Pancreas (tissue), 10 donors: ENCODE results near the gene MTUS2. TPM values are rescaled to one million over a fixed set of nuclear protein-coding genes. Genes with fewer than 3 reads are reported as not detected.

ENCODE experiments used
- ATAC-seq, 4 donors: fragments of 200-7000 bp; cut with Tn5 transposase; one replicate each; pipeline versions ENCODE4 v1.8.0 to v1.9.1; 2020; ENCODE audit warnings: mild to moderate bottlenecking in 4 of 4, moderate library complexity in 4 of 4
- DNase-seq, 6 donors: peaks; one replicate each; pipeline ENCODE4 v3.0.0-alpha.2; 2020
- FAIRE-seq: peaks from 2 replicates; lab custom pipeline; 2012; peaks lifted over from hg19 to GRCh38; lab: Jason Lieb, UNC
- H3K27ac ChIP-seq, 4 donors: fragments of 200-600 bp; sonication (generic); 1 replicate in 3 of 4; 2 replicates in 1 of 4; pipeline versions ENCODE4 v1.5.0 to v1.8.0; 2020
- H3K27me3 ChIP-seq, 4 donors: fragments of 200-600 bp; one replicate each; pipeline ENCODE4 v1.8.0; 2021
- H3K36me3 ChIP-seq, 3 donors: fragments of 200-600 bp; sonication (generic) in 1 of 3; one replicate each; pipeline versions ENCODE4 v1.5.0 to v1.8.0; 2020 to 2021
- H3K4me1 ChIP-seq, 3 donors: fragments of 200-600 bp; one replicate each; pipeline ENCODE4 v1.8.0; 2021
- H3K4me3 ChIP-seq, 4 donors: fragments of 200-600 bp; sonication (generic) in 2 of 4; one replicate each; pipeline versions ENCODE4 v1.5.0 to v1.8.0; 2020 to 2021
- H3K9me3 ChIP-seq, 4 donors: fragments of 200-600 bp; one replicate each; pipeline ENCODE4 v1.8.0; 2021
- WGBS, 2 donors: extraction: QIAGEN DNeasy Blood & Tissue Kit; methylation state at CpG; one replicate each; pipeline ENCODE4 v1.1.7; 2013; 5-methylcytosine and 5-hydroxymethylcytosine counted together
- intact Hi-C, 3 donors: fragments of 100-400 bp; cut with DNase I; formaldehyde crosslinking; loops; one replicate each; pipeline versions ENCODE4 v1.11.1 to v1.14.2; 2022
- polyA plus RNA-seq, 2 donors: library from polyadenylated mRNA; stranded (reverse); fragments of 200-250 nt; gene quantifications; one replicate each; pipeline ENCODE4 v1.2.3, GENCODE V29; 2013
- total RNA-seq, 6 donors: library from RNA; stranded (reverse); fragmentation: NEBNext Ultra II Directional in 4 of 6; extraction: Animal tissue kit (Norgen Biotek cat#: 25700) in 4 of 6; gene quantifications; one replicate each; pipeline versions ENCODE4 v1.2.1 to v1.2.4, GENCODE V29; 2021 to 2023
- TF ChIP-seq, protein P1 (sequence below), 4 donors: fragments of 200-600 bp; sonication (generic) in 3 of 4; IDR thresholded peaks; one replicate each; pipeline versions ENCODE4 v1.5.0 to v1.8.0; 2021; ENCODE audit warnings: antibody characterized with exemption in 4 of 4
- donor health status: healthy with polysubstance abuse.
- donor health status: DM: no; HTN: no; CAD: no; lungs with moderate emphysema.
- donor health status: DM: no; HTN: no; CAD: no.
- donor health status: control.
- donor health status: control.
- donor health status: Bipolar disorder and iron deficiency.
- donor health status: DM: yes; HTN: yes; CAD: no.
- donor health status: DM: no; HTN: no; CAD: no.
- donor health status: DM: no; HTN: no; CAD: no.
- donor health status: DM: yes; HTN: yes; CAD: no.

MTUS2 gene
- total and polyA plus RNA-seq, 8 donors, result 2.2 to 9.0 (median 4.8) TPM

DNA sequence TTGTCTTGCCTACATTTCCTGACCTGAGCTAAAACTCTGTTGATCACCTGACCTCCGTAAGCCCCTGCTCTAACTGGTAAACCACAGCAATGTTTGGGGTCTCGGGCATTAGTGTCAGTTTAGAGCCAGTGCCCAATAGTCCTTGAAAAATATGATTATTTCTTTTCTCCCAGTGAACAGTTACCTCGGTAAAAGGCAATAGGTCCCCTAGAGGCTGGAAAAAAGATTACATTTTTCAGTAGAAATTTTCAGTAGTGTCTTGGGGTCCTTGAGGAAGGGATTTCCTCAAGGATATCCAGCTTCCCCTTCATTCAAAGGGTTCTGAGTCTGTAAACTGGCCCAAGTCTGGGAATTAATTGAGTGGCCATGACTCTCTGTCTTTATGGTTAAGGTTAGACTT lies 597.9 kb downstream of the MTUS2 start:
- H3K4me3 ChIP-seq, result no peak overlapping the region
- FAIRE-seq, result no peak

DNA sequence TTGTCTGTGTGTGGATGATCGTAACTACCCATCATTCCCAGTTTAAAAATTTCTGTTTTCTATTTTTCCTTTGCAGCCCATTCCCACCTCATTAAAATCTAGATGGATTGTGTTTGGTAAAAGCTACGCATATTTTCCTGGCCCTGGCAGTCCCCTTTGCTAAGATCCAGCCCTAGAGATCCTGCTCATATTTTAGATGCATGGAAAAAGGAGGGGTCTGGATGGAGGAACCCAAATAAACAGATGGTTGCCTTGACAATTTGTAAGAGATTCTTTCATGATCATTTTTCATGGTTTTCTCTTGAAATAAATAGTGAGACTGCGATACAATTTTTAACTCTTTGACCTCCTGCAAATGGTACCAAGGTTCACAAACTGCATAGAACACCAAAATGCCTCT lies 601.0 kb downstream of the MTUS2 start:
- intact Hi-C loops, result no loop called here
- 66 to 79% methylated on average over 3 of the region's 3 CpGs for WGBS, 2 donors
- ATAC-seq (no peak), DNase-seq (no peak), FAIRE-seq (no peak)
- Histone ChIP-seq H3K36me3 (no peaks in the 10 kb centered on the region), H3K9me3 (no peaks in the 10 kb centered on the region), H3K4me1 (no peaks in the 10 kb centered on the region), H3K27me3 (no peaks in the 10 kb centered on the region), H3K27ac (no peak overlapping the region), H3K4me3 (no peak overlapping the region)
- TF ChIP-seq, protein P1, sequence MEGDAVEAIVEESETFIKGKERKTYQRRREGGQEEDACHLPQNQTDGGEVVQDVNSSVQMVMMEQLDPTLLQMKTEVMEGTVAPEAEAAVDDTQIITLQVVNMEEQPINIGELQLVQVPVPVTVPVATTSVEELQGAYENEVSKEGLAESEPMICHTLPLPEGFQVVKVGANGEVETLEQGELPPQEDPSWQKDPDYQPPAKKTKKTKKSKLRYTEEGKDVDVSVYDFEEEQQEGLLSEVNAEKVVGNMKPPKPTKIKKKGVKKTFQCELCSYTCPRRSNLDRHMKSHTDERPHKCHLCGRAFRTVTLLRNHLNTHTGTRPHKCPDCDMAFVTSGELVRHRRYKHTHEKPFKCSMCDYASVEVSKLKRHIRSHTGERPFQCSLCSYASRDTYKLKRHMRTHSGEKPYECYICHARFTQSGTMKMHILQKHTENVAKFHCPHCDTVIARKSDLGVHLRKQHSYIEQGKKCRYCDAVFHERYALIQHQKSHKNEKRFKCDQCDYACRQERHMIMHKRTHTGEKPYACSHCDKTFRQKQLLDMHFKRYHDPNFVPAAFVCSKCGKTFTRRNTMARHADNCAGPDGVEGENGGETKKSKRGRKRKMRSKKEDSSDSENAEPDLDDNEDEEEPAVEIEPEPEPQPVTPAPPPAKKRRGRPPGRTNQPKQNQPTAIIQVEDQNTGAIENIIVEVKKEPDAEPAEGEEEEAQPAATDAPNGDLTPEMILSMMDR (IDR thresholded peaks at IDR 0.05), result no peak

More for the DNA sequence above, 597.9 kb downstream of the MTUS2 start:
- TF ChIP-seq, protein P1 (IDR thresholded peaks at IDR 0.05), result no peak
- Histone ChIP-seq H3K36me3 (no peaks in the 10 kb centered on the region), H3K27me3 (no peaks in the 10 kb centered on the region), H3K9me3 (no peaks in the 10 kb centered on the region), H3K4me1 (no peaks in the 10 kb centered on the region), H3K27ac (no peak overlapping the region)
- intact Hi-C loops, result no loop called here
- ATAC-seq (no peak), DNase-seq (no peak)
- 64 to 66% methylated on average over 3 of the region's 3 CpGs for WGBS, 2 donors

DNA sequence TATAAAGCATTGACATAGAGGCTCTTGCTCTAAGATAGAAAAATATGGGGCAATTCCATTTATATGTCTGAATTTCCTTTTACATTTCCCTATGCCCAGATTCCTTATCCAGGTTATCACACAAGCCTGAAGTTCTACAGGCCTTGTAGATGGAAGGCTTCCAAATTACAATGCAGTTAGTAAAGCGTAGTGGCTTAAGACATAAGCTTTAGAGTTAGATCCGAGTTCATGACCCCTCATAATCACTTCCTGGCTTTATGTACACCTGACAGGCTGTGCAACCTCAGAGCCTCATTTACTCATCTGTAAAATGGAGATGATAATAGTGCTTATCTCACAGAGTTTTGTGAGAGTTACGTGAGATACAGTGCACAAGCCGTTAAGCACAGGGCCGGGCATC lies 601.9 kb downstream of the MTUS2 start:
- TF ChIP-seq, protein P1 (IDR thresholded peaks at IDR 0.05), result no peak
- 75 to 82% methylated on average over 5 of the region's 5 CpGs for WGBS, 2 donors
- no peak for DNase-seq
- Histone ChIP-seq H3K27ac (no peak overlapping the region), H3K4me1 (no peaks in the 10 kb centered on the region), H3K9me3 (no peaks in the 10 kb centered on the region), H3K4me3 (no peak overlapping the region), H3K36me3 (no peaks in the 10 kb centered on the region), H3K27me3 (peaks cover 0 to 2% (median 0%) of the 10 kb centered on the region in 4 donors)
- no peak for FAIRE-seq
- intact Hi-C loops, result no loop called here
- ATAC-seq, result no peak

DNA sequence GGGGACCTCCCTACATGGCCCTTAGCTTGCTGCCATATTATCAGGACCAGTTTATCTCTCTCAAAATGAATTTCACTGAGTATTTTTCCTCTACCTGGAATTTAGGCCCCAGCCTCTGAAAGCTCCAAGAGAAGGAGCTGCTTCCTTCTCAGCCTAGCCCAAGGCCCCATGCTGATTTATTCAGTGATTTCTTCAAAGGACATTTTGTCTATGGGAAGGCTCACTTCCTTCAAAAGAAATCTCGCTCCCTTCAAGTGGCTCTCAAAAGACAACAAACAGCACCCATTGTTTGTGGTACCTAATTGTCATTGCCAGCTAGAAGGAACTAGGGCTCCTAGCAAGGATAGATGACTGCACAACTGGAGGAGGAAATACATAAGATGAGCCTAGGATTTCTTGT lies 602.9 kb downstream of the MTUS2 start:
- TF ChIP-seq, protein P1 (IDR thresholded peaks at IDR 0.05), result no peak
- DNase-seq, result no peak
- no peak for FAIRE-seq
- Histone ChIP-seq H3K9me3 (no peaks in the 10 kb centered on the region), H3K4me1 (peaks cover 0 to 4% (median 2%) of the 10 kb centered on the region in 3 donors), H3K27ac (no peak overlapping the region), H3K4me3 (no peak overlapping the region), H3K36me3 (no peaks in the 10 kb centered on the region), H3K27me3 (peaks cover 0 to 11% (median 4%) of the 10 kb centered on the region in 4 donors)
- ATAC-seq, result no peak
- intact Hi-C loops, result no loop called here
- 91 to 97% methylated on average over 1 of the region's 1 CpG for WGBS, 2 donors

DNA sequence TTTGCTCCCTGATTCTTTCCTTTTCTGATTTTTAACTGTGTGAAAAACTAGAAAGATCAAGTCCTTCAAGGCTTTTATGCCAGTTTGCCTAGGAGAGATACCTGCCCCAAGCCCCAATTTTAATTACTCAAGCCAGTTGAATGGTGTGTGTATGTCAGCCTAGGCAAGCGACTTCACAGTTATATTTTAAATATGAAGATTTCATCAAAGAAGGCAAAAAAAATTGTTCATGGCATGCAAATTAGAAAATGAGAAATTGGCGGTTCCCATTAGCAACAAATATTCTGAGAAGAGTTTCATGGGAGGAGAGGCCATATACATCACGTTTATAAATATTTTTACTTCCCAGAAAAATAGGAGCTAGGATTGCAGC lies 607.8 kb downstream of the MTUS2 start:
- ATAC-seq (no peak), FAIRE-seq (no peak), DNase-seq (no peak)
- H3K4me1 ChIP-seq, result peaks cover 0 to 5% (median 5%) of the 10 kb centered on the region in 3 donors
- H3K27me3 ChIP-seq, result peaks cover 0 to 13% (median 4%) of the 10 kb centered on the region in 4 donors
- no peaks in the 10 kb centered on the region for H3K9me3 ChIP-seq
- no peak overlapping the region for H3K27ac ChIP-seq
- peak overlapping the region in 2 of 4 donors; percentile 20 to 37 for H3K4me3 ChIP-seq
- TF ChIP-seq, protein P1 (IDR thresholded peaks at IDR 0.05), result no peak
- intact Hi-C loops, result no loop called here
- H3K36me3 ChIP-seq, result no peaks in the 10 kb centered on the region
- 4 to 13% methylated on average over 3 of the region's 3 CpGs for WGBS, 2 donors
